BJ (cell line): ENCODE data around the gene REXO5. TPM values are rescaled to one million over a fixed set of nuclear protein-coding genes. Genes with fewer than 3 reads are reported as not detected.
A peak's percentile ranks its signal among the peaks of the same experiment; 100 is the strongest.

Experiments used
- CTCF ChIA-PET: fragments of 350-600 bp; formaldehyde crosslinking; extraction: SDS; loops from one replicate; lab custom pipeline; 2021; ENCODE audit warnings: antibody characterized with exemption, inconsistent platforms; lab: Yijun Ruan, JAX
- POLR2A ChIA-PET: fragments of 300-600 bp; sonication (Branson Sonifier 250); formaldehyde crosslinking; extraction: SDS; loops from one replicate; lab custom pipeline; 2021; ENCODE audit warnings: antibody characterized with exemption; lab: Charles Lee
- DNase-seq: peaks from one replicate; pipeline ENCODE4 v3.0.0-alpha.2; 2011; ENCODE audit warnings: low read depth
- H3K27me3 ChIP-seq: 2 replicates; pipeline ENCODE4 v1.6.0; 2011; ENCODE audit warnings: low read length; ENCODE audit not compliant: control insufficient read depth, insufficient read depth
- H3K36me3 ChIP-seq: 2 replicates; pipeline ENCODE4 v1.5.1; 2011; ENCODE audit warnings: low read length; ENCODE audit not compliant: control insufficient read depth, insufficient read depth
- H3K4me3 ChIP-seq: 2 replicates; pipeline ENCODE4 v1.5.1; 2011; ENCODE audit warnings: low read depth, mild to moderate bottlenecking, control low read depth, low read length
- polyA plus RNA-seq: library from polyadenylated mRNA; depleted of rRNA; stranded (reverse); fragments of >200 nt; gene quantifications from 2 replicates; pipeline ENCODE4 v1.2.3, GENCODE V29; 2011
- TF ChIP-seq, protein P1 (sequence below): IDR thresholded peaks from 2 replicates; pipeline ENCODE4 v1.5.1; 2011; ENCODE audit warnings: low read depth, mild to moderate bottlenecking, control low read depth, inconsistent platforms, low read length, moderate library complexity; ENCODE audit not compliant: insufficient read depth

Gene REXO5
- polyA plus RNA-seq, 1 experiment, result 2.2 TPM

DNA sequence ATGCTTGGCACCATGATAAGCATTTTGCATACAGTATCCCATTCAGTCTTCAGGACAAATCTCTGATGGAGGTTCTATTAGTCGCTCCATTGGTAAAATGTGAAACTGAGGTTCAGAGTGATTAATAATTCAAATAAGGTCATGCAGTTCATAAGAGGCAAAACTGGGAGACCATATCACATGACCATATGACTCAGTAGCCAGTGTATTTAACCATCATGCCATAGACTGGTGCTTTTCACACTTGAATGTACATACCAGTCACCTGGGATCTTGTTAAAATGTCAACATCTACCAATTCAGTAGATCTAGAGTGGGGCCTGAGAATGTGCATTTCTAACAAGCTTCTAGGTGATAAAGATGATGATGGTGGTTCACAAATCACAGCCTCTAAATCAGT is 38.2 kb upstream of the REXO5 start:
- no peak for DNase-seq
- Histone ChIP-seq H3K36me3 (no peaks in the 10 kb centered on the region), H3K27me3 (no peaks in the 10 kb centered on the region; the same call in 1 of the 2 replicates), H3K4me3 (no peak overlapping the region)
- POLR2A ChIA-PET, result no interaction called here
- CTCF ChIA-PET, result no interaction called here
- TF ChIP-seq, protein P1, sequence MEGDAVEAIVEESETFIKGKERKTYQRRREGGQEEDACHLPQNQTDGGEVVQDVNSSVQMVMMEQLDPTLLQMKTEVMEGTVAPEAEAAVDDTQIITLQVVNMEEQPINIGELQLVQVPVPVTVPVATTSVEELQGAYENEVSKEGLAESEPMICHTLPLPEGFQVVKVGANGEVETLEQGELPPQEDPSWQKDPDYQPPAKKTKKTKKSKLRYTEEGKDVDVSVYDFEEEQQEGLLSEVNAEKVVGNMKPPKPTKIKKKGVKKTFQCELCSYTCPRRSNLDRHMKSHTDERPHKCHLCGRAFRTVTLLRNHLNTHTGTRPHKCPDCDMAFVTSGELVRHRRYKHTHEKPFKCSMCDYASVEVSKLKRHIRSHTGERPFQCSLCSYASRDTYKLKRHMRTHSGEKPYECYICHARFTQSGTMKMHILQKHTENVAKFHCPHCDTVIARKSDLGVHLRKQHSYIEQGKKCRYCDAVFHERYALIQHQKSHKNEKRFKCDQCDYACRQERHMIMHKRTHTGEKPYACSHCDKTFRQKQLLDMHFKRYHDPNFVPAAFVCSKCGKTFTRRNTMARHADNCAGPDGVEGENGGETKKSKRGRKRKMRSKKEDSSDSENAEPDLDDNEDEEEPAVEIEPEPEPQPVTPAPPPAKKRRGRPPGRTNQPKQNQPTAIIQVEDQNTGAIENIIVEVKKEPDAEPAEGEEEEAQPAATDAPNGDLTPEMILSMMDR, result no peak

- DNase-seq, result no peak
- TF ChIP-seq, protein P1, result no peak
- Histone ChIP-seq H3K27me3 (no peaks in the 10 kb centered on the region; the same call in 1 of the 2 replicates), H3K4me3 (no peak overlapping the region), H3K36me3 (no peaks in the 10 kb centered on the region)
- POLR2A ChIA-PET, result no interaction called here
- CTCF ChIA-PET, result no interaction called here
Measured at GRCh38 chr16:20768818-20769217, 37.5 kb upstream of the REXO5 start.

- no peaks in the 10 kb centered on the region for H3K27me3 ChIP-seq
- TF ChIP-seq, protein P1, result no peak
- no peaks in the 10 kb centered on the region for H3K36me3 ChIP-seq
- no peak overlapping the region for H3K4me3 ChIP-seq
- no peak for DNase-seq
- ChIA-PET CTCF (interaction anchor here (0.6 to 5.8 kb wide), 5 partner anchors 9 to 527 kb away, joined by 3 to 41 read pairs (median 12); partner anchors contain the start of gene ACSM3), POLR2A (no interaction called here)
Measured at GRCh38 chr16:20773679-20774078, 32.6 kb upstream of the REXO5 start.

DNA sequence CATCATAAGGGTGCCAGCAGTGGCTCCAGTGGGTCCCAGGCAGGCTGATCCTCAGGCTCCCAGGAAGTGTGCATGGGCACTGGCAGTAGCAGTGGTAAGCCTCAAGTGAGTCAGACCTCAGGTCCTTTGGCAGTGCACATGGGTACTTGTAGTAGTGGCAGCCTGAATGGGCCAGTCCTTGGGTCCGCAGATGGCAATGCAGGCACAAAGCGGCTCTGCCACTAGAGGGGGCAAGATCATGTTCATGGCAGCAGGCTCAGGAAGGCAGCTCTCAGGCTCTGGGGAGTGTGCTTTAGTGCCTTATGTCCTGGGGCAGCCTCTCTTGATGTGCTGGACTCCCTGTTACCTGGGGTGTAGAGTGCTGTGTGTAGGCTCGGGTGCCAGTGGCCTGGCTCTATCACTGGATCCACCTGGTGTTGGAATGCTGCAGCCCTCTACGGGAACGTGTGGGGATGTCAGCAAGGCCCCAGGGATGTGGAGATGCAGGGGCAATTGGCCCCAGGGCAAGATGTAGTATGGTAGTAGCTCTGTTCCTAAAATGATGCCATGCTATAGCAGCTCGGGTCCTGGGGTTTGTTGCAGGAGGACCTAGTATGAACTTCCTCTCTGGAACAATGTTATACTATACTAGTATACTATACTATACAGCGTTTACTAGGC is 31.5 kb upstream of the REXO5 start:
- TF ChIP-seq, protein P1, result peak; percentile 91
- CTCF ChIA-PET, result interaction anchor here (0.6 to 5.8 kb wide), 10 partner anchors 8 to 75 kb away, joined by 3 to 41 read pairs (median 4); partner anchors contain the start of genes ACSM3, ERI2 and REXO5
- Histone ChIP-seq H3K36me3 (no peaks in the 10 kb centered on the region), H3K27me3 (no peaks in the 10 kb centered on the region), H3K4me3 (no peak overlapping the region)
- no peak for DNase-seq
- POLR2A ChIA-PET, result interaction anchor here (0.6 kb wide), 1 partner anchor 445 kb away, joined by 3 read pairs; no protein-coding TSS in a partner anchor

DNA sequence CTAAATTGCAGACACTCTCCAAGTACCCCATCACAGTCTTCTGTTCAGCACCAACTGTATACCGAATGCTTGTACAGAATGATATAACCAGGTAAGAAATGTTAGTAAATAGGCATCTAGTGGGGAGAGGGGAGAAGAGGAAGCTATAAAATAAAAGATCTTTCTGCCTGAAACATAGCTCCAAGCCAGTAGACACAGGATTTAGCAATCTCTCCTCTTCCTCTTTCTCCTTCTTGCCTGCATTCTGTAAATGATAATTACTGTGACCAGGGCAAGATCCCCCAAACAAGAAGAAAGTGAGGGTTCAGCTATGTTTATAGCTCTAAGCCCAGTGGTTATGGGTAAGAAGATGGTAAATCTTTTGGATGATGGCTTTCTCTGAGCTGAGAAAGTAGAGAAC is 24.6 kb upstream of the REXO5 start:
- POLR2A ChIA-PET, result no interaction called here
- Histone ChIP-seq H3K27me3 (no peaks in the 10 kb centered on the region), H3K4me3 (no peak overlapping the region), H3K36me3 (no peaks in the 10 kb centered on the region)
- CTCF ChIA-PET, result interaction anchor here (0.7 kb wide), 1 partner anchor 63 kb away, joined by 3 read pairs; no protein-coding TSS in a partner anchor
- TF ChIP-seq, protein P1, result no peak
- DNase-seq, result no peak
